Measurements from ENCODE around the gene KCNQ4. TPM values are rescaled to one million over a fixed set of nuclear protein-coding genes. Genes with fewer than 3 reads are reported as not detected.

KCNQ4 gene
- total RNA-seq, 1 donor from 2014 or later = 0.78 TPM

DNA sequence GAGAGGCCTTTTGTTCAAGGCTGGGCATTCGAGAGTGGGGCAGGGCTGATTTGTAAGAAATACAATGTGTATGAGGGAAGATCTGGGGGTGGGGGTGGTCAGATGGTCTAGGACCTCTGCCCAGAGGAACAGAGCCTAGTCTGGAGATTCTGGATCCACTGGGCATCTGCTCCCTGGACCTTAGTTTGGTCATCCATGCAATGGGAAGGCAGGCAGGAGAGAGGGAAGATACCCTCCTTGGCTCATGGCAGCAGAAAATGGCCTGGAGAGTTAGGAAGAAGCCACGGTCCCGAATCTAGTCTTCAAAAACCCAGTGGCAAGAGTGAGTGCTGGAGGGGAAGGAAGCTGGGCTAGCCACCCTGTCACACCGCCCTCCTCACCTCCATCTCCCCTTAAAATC is 39.8 kb downstream of the KCNQ4 start:
- no peak for DNase-seq (ENCODE audit: low spot score in 2 of 2, unreplicated experiment in 2 of 2)
- peaks cover 28% of the 10 kb centered on the region for H3K4me1 Mint-ChIP-seq
- no peaks in the 10 kb centered on the region for H3K9me3 Mint-ChIP-seq
- no peak overlapping the region for H3K27ac Mint-ChIP-seq
- H3K4me3 Mint-ChIP-seq = no peak overlapping the region
- peaks cover 14% of the 10 kb centered on the region for H3K27me3 Mint-ChIP-seq (ENCODE audit: low read depth)
- TF ChIP-seq, protein P1, sequence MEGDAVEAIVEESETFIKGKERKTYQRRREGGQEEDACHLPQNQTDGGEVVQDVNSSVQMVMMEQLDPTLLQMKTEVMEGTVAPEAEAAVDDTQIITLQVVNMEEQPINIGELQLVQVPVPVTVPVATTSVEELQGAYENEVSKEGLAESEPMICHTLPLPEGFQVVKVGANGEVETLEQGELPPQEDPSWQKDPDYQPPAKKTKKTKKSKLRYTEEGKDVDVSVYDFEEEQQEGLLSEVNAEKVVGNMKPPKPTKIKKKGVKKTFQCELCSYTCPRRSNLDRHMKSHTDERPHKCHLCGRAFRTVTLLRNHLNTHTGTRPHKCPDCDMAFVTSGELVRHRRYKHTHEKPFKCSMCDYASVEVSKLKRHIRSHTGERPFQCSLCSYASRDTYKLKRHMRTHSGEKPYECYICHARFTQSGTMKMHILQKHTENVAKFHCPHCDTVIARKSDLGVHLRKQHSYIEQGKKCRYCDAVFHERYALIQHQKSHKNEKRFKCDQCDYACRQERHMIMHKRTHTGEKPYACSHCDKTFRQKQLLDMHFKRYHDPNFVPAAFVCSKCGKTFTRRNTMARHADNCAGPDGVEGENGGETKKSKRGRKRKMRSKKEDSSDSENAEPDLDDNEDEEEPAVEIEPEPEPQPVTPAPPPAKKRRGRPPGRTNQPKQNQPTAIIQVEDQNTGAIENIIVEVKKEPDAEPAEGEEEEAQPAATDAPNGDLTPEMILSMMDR (IDR thresholded peaks at IDR 0.05; ENCODE audit: unreplicated experiment) = no peak
- no peaks in the 10 kb centered on the region for H3K36me3 Mint-ChIP-seq

DNA sequence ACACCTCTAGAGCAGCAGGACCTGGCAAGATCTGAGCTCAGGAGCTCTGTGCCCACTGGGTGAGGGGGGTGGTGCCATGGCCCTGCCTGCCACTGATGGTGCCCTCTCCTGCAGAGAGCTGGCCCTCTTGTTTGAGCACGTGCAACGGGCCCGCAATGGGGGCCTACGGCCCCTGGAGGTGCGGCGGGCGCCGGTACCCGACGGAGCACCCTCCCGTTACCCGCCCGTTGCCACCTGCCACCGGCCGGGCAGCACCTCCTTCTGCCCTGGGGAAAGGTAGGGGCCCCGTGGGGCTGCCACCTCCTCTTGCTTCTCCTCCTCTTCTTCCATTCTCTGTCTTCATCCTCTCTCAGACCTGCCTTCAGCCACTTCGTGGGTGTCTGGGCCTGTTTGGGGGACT is 40.4 kb downstream of the KCNQ4 start:
- Mint-ChIP-seq H3K27me3 (ENCODE audit: low read depth) (peaks cover 9% of the 10 kb centered on the region), H3K4me3 (no peak overlapping the region), H3K27ac (peak overlapping the region; percentile 83), H3K36me3 (no peaks in the 10 kb centered on the region), H3K9me3 (no peaks in the 10 kb centered on the region), H3K4me1 (peaks cover 25% of the 10 kb centered on the region)
- no peak for DNase-seq (ENCODE audit: low spot score in 2 of 2, unreplicated experiment in 2 of 2)
- TF ChIP-seq, protein P1 (IDR thresholded peaks at IDR 0.05; ENCODE audit: unreplicated experiment) = no peak

DNA sequence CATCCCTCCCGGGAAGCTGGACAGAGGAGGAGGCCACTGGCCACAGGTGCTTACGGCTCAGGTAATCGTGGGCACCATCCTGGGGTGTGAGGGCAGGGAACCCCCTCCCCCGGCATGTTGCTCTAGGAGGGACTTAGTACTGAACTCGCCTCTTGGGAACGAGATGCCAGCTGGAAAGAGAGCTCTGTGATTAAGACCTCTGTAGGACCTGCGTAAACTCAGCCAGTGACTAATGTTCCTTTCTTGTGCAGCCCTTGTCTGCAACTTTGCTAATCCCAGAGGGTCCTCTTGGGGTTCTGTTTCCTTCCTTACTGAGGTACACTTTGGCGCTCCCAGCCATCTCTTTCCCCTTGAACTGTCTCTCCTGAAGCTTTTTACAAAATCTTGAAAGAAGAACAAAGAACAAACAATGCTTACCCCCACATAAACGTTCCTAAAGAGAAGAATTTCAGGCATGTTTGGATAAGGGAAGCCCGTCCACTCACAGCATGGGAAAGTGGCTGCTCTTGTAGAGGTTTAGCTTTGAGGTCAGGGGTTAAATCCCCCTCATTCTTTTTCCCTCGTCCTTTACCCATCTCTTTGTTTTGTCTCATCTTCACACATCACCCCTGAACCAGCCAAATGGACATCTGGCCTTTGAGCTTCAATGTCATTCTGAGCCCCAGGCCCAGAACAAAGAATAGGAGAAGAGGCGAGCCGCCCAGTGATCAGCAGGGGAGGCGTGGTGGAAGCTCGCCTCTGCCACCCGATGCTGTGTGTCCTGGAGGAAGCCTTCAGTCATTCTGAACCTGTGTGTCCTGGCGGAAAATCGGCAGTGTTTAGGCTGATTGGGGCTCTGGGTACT is 41.2 kb downstream of the KCNQ4 start:
- Mint-ChIP-seq H3K36me3 (no peaks in the 10 kb centered on the region), H3K9me3 (no peaks in the 10 kb centered on the region), H3K27ac (peak overlapping the region; percentile 83), H3K27me3 (ENCODE audit: low read depth) (peaks cover 2% of the 10 kb centered on the region), H3K4me3 (no peak overlapping the region), H3K4me1 (peaks cover 19% of the 10 kb centered on the region)
- TF ChIP-seq, protein P1 (IDR thresholded peaks at IDR 0.05; ENCODE audit: unreplicated experiment) = no peak
- no peak for DNase-seq (ENCODE audit: low spot score in 2 of 2, unreplicated experiment in 2 of 2)

DNA sequence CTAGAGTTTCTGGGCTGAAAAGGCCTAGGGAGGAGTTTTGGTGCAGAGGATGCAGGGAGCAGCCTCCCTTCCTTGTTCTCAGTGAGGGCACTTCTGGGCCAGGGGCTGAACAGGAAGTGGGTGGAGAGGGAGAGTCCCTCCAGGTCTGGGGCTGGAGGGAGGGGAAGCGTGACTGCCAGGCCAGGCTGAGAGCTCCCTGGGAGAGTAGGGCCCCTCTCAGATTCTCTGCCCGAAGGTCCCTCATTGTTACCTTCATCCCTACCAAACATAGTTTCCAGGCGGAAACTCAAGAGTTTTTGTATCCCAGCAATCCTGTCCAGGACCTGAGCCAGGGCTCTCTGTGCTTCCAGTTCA is 41.8 kb downstream of the KCNQ4 start:
- no peaks in the 10 kb centered on the region for H3K9me3 Mint-ChIP-seq
- DNase-seq (ENCODE audit: low spot score in 2 of 2, unreplicated experiment in 2 of 2) = no peak
- H3K27me3 Mint-ChIP-seq (ENCODE audit: low read depth) = no peaks in the 10 kb centered on the region
- TF ChIP-seq, protein P1 (IDR thresholded peaks at IDR 0.05; ENCODE audit: unreplicated experiment) = no peak
- H3K4me3 Mint-ChIP-seq = no peak overlapping the region
- peaks cover 19% of the 10 kb centered on the region for H3K4me1 Mint-ChIP-seq
- H3K36me3 Mint-ChIP-seq = no peaks in the 10 kb centered on the region
- H3K27ac Mint-ChIP-seq = peak overlapping the region; percentile 83

DNA sequence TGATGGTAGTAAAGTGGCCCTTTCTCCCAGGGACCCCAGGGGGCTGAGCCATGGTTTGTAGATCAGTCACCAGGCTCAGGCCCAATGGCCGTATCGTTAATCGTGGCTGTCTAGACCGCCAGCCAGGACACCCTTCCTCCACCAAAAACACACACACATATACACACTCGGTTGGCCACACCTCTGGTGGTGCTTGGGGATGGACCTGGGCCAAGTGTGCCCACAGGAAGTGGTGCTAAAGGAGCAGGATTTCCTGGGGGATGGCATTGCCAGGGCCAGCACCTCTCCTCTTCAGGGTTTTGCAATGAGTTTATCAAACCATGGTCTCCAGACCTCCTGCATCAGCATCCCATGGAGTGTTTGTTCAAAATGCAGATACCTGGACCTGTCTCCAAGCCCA is 42.4 kb downstream of the KCNQ4 start:
- no peaks in the 10 kb centered on the region for H3K36me3 Mint-ChIP-seq
- H3K4me3 Mint-ChIP-seq = no peak overlapping the region
- H3K27ac Mint-ChIP-seq = peak overlapping the region; percentile 85
- H3K4me1 Mint-ChIP-seq = peaks cover 19% of the 10 kb centered on the region
- no peak for DNase-seq (ENCODE audit: low spot score in 2 of 2, unreplicated experiment in 2 of 2)
- no peaks in the 10 kb centered on the region for H3K27me3 Mint-ChIP-seq (ENCODE audit: low read depth)
- no peaks in the 10 kb centered on the region for H3K9me3 Mint-ChIP-seq
- TF ChIP-seq, protein P1 (IDR thresholded peaks at IDR 0.05; ENCODE audit: unreplicated experiment) = no peak

Measured in mesothelial cell of epicardium (in vitro differentiated cells).